Measurements from ENCODE around the gene CSNK2B.

DNA sequence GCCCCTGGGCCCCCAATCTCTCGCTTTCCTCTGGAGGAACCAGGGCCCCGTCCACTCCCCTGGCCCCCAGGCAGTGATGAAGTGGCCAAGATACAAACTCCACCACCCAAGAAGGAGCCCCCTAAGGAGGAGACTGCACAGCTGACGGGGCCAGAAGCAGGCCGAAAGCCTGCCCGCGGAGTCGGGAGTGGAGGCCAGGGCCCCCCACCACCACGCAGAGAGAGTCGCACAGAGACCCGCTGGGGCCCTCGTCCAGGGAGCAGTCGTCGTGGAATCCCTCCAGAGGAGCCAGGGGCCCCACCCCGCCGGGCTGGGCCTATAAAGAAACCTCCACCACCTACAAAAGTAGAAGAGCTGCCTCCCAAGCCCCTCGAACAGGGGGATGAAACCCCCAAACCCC is 34.7 kb upstream of the CSNK2B start:
- TF ChIP-seq, protein P1, sequence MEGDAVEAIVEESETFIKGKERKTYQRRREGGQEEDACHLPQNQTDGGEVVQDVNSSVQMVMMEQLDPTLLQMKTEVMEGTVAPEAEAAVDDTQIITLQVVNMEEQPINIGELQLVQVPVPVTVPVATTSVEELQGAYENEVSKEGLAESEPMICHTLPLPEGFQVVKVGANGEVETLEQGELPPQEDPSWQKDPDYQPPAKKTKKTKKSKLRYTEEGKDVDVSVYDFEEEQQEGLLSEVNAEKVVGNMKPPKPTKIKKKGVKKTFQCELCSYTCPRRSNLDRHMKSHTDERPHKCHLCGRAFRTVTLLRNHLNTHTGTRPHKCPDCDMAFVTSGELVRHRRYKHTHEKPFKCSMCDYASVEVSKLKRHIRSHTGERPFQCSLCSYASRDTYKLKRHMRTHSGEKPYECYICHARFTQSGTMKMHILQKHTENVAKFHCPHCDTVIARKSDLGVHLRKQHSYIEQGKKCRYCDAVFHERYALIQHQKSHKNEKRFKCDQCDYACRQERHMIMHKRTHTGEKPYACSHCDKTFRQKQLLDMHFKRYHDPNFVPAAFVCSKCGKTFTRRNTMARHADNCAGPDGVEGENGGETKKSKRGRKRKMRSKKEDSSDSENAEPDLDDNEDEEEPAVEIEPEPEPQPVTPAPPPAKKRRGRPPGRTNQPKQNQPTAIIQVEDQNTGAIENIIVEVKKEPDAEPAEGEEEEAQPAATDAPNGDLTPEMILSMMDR (conservative IDR thresholded peaks at IDR 0.05 in 1 of 2, IDR thresholded peaks at IDR 0.05 in 1 of 2; ENCODE audit: extremely low read depth in 1 of 2, insufficient read depth in 1 of 2, low read depth in 1 of 2, low read length in 2 of 2) = no peak
- no peak for TF ChIP-seq EZH2 (IDR thresholded peaks at IDR 0.05; ENCODE audit: borderline replicate concordance, low read length)
